Measurements from ENCODE around the gene CD300H. TPM values are rescaled to one million over a fixed set of nuclear protein-coding genes. Genes with fewer than 3 reads are reported as not detected.

The CD300H gene
- total RNA-seq, 1 experiment from 2014 or later = not detected

Other genes with a start within 250 kb of the CD300H start
- not detected in 2 replicates for gene KIF19, start 241.3 kb downstream of the CD300H start, total RNA-seq (2014; rRNA removed; shearing (Covaris generic))
- gene BTBD17, start 205.6 kb downstream of the CD300H start, total RNA-seq (2014; rRNA removed; shearing (Covaris generic)) = not detected in 2 replicates
- gene GPR142, start 200.0 kb downstream of the CD300H start, total RNA-seq (2014; rRNA removed; shearing (Covaris generic)) = not detected in 2 replicates
- gene GPRC5C, start 135.4 kb downstream of the CD300H start, total RNA-seq (2014; rRNA removed; shearing (Covaris generic)) = not detected in 2 replicates
- gene CD300A, start 100.9 kb downstream of the CD300H start, total RNA-seq (2014; rRNA removed; shearing (Covaris generic)) = not detected in 2 replicates
- not detected in 2 replicates for gene CD300LB, start 36.0 kb downstream of the CD300H start, total RNA-seq (2014; rRNA removed; shearing (Covaris generic))
- gene CD300C, start 21.4 kb downstream of the CD300H start, total RNA-seq (2014; rRNA removed; shearing (Covaris generic)) = 0.17 and 0.90 TPM in 2 replicates
- gene CD300LD, start 24.8 kb upstream of the CD300H start, total RNA-seq (2014; rRNA removed; shearing (Covaris generic)) = not detected in 2 replicates
- not detected in 2 replicates for gene CD300E, start 56.2 kb upstream of the CD300H start, total RNA-seq (2014; rRNA removed; shearing (Covaris generic))
- gene CD300LF, start 145.4 kb upstream of the CD300H start, total RNA-seq (2014; rRNA removed; shearing (Covaris generic)) = not detected in 2 replicates
- gene RAB37, start 169.7 kb upstream of the CD300H start, total RNA-seq (2014; rRNA removed; shearing (Covaris generic)) = 0.11 and 0.20 TPM in 2 replicates
- gene NHERF1, start 181.1 kb upstream of the CD300H start, total RNA-seq (2014; rRNA removed; shearing (Covaris generic)) = 32.8 and 41.8 TPM in 2 replicates
- 21.9 and 32.6 TPM in 2 replicates for gene NAT9, start 208.8 kb upstream of the CD300H start, total RNA-seq (2014; rRNA removed; shearing (Covaris generic))

Measured in HT1080 (cell line).